GM19238 (cell line): ENCODE results near the gene YARS1.

ENCODE experiments used
- DNase-seq: peaks from one replicate; pipeline ENCODE4 v3.0.0; 2011; ENCODE audit warnings: low spot score; ENCODE audit not compliant: insufficient read length

The YARS1 gene

DNA sequence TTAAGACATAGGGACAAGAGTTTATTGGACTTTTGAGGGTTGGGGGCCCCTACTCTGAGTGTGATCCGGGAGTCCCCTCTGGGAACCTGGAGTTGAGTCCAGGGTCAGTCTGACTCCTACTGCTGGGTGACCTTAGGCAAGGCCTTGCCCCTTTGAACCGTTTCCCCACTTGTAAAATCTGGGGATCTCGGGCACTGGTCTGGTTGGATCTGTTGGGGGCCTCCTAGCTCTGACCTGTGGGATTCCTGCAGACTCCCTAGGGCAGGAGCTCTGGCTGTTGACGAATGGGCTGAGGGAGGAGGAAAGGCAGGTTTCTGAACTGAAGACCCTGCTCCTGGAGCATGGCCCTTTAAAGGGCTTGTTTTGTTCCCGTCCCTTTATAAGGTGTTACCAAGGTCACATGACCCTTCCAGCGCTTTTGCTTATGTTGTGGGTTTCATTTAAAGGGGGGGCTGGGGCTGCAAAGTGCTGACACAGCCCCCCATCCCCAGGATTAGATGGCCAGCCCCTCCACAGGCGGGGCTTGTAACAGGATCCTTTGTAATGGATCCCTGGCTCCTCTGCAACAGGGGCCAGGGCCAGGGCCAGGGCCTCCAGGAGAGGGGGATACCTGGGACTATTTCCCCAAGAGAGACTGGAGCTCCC is 50.7 kb downstream of the YARS1 start:
- no peak for DNase-seq

DNA sequence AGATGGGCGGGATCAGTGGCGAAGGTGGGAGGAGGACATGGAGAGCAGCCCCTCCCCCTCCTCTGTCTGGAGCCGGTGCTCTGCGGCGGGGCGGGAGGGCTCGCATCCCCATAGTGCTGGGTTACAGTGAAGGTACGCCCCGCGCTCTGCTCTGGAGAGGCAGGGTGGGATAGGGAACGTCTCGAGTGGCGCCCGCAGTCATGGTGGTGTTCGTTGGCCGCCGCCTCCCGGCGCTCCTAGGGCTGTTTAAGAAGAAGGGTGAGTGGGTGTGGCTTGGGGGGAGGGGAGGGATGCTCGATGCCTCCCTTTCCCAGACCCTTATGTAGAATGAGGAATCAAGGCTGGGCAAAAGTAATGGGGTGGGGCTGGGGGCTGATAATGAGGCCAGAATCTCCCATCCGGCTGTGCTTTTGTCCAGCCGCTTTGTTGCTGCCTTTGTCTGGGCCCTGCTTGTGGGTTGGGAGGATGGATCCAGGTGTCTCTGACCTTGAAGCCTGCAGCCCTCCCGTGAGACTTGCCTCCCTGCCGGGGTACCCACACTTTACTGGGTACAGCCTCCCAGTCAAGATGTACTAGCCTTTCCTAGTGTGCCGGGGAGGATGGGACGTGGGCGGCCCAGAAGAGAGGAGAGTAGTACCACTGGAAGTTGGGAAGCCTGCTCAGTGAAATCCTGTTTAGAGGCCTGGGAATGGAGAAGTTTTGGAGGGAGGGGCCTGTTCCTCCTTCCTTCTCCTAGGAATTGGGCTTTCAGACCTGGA is 51.4 kb downstream of the YARS1 start:
- DNase-seq: no peak

DNA sequence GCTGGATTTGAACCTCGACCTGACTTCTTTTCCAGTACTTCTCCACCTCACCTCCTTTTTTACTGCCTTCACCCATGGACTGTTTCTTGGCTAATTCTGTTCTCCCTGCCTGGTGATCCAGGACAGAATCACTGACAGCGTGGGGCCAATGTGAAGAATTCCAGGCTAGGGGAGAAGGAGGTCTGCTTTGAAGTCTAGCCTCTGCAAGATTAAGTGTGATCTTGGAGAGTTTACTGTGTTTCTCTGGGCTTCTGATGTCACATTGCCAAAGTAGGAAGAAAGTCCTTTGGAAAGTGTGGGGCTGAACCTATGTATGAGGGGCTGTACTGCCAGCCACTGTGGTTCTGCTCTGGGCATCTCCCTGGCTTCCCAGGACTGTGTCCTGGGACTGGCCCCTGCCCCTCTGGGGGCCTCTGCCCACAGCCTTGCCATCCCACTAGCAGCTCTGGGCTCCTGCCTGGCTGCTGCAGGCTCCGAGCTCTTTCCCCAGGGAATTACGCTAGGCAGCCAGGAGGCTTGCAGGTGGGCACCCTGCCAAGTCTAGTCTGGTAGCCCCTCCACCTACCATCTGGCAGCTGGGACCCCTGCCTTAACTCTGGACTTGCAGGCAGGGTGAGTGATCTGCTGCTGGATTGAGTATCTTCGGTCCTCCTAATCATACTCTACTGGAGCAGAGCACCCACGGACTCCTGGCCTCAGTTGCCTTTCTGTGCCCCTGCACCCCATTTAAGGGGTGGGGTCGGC is 52.2 kb downstream of the YARS1 start:
- DNase-seq: no peak

DNA sequence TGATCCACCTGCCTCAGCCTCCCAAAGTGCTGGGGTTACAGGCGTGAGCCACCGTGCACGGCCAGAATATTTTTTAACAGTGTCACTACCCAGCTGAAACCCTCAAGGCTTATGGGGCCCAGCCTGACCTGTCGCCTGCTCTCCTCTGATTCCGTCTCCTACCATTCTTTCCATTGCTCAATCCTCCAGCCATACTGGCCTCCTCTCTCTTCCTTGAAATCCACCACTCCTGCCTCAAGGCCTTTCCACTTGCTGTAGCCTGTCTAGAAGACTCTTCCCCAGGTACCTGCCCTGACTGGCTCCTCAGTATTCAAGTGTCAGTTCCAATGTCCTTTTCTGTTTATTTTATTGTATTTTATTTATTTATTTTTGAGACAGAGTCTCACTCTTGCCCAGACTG is 53.9 kb downstream of the YARS1 start:
- DNase-seq: no peak

DNA sequence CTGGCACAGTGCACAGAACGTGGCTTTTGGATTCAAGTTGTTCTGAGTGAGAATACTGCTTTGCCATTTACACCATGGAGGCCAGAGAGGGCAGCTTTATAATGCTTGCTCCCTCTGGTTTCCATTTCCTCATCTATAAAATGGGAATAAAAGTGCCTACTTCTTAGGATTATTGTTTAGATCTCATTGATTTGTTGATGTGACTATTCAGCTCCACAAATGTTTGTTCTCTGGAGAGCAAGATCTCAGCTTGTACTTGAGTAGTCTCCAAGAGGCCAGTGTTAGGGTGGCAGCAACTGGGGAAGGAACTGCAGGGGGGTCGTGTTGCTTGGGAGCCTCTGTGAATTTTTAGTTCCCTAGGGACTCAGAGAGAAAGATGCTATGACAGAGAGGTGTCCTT is 55.2 kb downstream of the YARS1 start:
- no peak for DNase-seq

DNA sequence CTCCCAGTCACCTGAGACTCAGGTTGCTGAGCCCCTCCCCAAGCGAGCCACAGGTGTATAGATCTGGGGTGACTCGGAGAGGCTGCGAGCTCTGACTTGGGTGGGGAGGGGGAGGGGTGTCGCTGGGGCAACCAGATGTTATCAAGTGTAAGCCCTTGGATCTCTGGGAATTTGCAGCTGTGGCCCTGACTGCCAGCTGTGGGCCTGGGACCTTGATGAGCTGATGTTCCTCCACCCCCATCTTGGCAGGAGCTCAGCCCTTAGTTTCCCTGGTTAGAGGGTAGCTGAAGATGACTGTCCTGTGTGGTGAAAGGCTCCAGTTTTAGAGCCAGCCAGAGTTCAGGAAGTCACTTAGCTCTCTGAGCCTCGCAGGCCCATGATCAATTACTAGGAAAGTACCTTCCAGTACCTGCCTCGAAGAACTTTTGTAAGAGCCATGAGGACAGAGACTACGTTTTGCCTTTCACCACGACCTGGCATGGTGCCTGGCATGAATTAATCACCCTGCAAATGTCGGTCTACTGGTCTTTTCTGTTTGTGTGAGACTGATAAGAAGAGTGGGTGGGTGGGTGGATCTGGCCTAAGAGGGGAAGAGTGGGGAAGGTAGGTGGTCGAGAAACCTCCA is 55.8 kb downstream of the YARS1 start:
- DNase-seq: no peak

DNA sequence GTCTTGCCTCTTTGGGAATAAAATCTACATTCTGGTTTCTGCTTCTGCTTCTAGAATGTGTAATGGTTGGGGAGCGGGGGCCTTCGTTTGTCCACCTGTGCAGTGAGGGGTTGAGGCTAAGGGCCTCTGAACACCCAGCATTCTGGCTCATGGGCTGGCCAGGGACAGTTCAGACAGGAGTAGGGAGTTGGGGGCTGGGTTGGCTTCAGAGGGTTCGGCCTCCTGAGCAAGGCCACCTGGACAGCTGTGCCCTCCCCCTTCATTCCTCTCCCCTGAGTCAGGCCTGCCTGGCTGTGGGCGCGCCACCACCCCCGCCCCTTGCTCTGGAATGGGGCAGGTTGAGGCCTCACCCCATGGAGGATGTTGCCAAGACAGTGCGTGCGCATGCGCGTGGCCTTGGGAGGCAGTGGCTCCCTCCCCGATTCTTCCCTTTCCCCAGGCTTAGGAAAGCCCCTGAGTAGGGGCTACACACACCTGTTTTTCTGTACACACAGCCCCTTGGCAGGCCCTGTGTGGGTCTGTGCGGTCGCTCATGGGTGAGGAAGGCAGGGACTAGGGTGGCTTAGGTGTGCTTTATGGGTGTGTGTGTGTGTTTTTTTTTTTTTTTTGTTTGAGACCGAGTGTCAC is 57.0 kb downstream of the YARS1 start:
- no peak for DNase-seq

DNA sequence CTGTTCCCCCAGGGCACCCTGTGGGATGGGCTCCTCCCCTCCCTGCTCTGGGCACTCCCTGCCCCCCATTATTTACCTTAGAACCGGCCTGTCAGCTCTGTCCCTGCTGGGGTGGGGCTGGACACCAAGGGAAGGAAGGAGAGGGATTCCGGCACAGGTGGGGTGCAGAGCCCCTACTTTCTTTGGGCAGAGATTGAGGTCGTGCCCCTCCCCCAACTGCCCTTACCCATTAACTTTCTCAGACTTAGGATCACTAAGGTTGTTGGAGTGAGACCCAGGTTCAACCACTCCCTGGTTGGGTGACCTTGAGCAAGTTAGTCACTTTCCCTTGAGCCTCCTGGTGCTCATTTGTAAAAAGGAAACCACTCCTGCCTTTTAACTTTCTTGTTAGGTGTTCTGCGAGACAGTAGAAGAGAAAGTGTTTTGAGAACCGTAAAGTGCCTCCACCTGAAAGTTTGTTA is 57.6 kb downstream of the YARS1 start:
- no peak for DNase-seq

DNA sequence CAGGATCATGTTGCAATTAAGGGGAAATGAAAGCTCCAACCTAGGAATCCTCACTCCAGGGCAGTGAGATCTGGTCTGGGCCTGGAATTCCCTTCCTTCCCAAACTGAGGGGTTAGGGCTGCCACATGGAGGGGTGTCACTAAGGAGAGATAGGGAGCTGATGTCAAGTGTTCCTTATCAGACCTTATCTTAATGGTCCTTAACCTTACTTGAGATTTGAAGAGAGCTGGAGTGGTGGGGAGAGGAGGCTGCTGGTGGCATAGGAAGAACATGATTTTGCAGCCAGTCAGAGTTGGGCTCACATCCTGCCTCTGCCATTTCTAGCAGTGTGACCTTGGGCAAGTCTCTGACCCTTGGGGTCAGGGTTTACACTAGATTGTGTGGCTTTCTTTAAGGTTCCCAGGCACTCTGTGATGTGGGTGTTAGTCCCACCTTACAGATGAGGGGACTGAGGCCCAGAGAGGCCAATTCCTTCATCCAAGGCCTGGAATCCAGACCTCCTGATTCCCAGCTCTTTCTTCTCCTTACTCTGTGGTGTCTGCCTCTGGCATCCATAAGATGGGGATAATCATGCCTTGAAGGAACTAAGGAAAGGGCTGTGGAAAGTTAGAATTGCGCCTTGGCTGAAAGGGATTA is 58.2 kb downstream of the YARS1 start:
- DNase-seq: no peak

DNA sequence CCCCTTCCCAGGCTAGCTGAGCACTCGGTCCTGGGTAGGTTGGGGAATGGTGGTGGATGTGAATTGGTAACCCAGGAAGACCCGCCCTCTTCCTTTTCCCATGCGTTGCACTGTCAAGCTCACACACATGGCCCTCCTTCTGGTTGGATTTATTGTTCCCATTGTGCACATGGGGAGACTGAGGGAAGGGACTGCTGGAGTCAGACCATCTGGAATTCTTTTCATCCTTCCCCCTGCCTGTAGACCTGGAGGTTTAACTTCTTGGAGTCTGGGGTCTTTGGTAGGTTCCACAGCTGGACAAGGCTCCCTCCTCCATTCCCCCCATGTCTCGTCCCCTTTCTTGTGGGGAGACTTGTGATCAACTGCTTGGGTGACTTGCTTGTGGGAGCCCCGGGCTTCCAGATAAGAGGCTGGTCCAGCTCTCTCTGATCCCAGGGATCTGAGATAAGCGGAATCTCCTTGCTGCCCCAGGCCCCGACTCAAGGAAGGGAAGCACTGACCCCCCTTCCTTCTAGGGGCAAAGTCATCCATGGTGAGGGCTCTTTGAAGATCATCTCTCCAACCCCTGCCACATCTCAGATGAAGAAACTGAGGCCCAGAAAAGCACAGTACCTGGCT is 58.9 kb downstream of the YARS1 start:
- no peak for DNase-seq

DNA sequence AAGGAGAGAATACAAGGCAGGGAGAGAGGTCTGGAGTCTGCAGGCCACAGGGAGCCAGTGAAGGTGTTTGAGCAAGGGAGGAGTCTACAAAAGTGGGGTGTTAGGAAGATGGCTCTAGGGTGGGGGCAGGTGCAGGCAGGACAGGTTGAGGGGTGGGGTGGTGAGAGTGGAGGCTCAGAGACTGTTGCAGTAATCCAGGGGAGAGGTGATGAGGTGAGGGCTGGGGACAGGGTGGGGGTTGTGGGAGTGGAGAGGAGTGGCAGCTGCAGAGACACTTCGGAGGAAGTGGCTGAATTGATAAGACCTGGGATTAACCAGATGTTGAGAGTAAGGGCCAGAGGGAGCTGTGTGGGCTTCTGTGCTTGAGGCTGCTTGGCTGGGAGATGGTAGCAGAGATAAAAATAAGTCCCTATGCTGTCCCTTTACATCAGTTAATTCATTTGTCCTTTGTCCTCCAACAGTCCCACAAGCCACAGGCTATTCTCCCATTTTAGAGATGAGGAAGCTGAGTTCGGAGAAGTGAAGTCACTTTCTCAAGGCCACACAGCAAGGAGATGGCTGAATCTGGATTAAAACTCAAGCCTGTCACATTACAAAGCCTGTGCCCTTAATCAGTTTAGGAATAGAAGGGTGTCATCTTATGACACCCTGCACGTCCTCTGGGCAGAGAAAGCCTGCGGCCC is 59.8 kb downstream of the YARS1 start:
- no peak for DNase-seq

DNA sequence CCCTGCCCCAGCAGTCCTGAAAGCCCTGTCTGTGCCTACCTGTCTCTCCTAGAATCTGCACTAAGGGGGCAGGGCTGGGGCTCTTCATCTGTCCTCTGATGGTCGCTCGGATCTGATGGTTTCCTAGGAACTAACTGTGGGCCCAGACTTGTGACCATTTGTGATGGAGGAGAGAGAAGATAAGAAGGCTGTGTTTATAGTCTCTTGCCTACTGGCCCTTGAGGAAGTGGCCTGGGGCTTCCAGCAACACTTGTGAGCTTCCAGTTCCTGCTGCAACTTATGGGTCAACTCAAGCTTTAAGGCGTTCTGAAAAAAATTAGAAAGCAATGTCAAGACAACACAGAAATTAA is 61.4 kb downstream of the YARS1 start:
- no peak for DNase-seq

DNA sequence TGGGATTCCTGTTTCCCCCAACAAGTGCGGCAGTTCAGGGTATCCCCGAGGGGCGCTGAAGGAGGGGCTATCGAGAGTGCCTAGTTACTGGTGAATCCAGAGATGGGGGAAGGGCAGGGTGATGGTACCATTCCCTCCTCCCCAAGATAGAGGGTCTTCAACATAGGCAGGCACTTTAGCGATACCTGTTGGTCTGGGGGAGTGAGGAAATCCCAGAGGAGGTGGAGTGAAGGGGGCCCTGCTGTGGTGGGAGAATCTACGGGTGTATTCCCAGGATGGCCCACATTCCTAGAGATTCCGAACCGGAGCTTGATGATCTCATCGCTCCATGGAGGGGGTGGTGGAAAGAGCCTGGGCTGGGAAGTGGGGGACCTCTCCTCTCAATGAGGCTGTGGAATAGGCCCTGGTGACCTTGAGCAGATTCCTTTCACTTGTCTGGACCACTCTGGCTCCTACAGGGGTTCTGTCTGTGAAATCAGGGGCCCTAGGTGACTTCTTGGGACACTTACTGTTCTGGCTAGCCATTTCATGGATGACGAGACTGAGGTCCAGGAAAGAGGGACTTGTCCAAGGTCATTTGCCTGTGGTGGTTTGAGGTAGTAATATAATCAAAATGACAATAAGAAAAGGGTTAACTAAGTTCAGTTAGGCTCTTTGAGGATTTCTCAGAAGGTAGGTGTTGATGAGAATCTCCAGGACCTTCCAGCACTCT is 61.9 kb downstream of the YARS1 start:
- no peak for DNase-seq

DNA sequence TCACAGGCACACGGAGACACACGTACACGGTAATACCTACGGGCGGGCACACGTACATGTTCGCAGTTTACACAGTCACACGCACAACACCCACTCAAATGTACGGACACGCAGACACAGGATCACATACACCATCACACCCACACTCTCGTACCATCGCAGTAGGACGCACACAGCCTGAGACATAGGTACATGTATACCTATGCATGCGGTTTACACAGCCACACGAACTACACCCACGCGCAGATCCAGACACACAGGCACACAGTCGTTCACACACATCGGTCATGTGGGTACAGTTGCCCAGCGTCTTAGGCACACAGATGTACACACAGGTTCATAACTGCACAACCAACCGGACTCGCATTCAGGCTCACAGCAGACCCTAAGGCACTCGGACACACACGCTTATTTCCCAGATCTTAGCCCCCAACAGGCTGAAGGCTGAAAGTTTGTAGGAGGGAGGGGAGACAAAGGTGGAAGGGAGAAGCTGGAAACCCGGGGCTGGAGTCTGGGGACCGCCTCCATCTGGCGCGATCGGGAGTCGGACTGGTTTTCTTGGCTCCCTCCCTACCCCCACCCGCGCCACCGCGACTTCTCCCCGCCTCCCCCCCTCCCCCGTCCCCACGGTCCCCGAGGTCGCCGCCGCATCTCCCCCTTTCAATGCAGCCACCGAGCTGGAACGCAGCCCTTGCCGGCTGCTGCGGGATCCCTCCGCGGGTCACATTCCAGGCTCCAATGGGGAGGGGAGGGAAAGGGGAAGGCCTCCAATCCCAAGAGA is 62.7 kb downstream of the YARS1 start:
- DNase-seq: no peak

DNA sequence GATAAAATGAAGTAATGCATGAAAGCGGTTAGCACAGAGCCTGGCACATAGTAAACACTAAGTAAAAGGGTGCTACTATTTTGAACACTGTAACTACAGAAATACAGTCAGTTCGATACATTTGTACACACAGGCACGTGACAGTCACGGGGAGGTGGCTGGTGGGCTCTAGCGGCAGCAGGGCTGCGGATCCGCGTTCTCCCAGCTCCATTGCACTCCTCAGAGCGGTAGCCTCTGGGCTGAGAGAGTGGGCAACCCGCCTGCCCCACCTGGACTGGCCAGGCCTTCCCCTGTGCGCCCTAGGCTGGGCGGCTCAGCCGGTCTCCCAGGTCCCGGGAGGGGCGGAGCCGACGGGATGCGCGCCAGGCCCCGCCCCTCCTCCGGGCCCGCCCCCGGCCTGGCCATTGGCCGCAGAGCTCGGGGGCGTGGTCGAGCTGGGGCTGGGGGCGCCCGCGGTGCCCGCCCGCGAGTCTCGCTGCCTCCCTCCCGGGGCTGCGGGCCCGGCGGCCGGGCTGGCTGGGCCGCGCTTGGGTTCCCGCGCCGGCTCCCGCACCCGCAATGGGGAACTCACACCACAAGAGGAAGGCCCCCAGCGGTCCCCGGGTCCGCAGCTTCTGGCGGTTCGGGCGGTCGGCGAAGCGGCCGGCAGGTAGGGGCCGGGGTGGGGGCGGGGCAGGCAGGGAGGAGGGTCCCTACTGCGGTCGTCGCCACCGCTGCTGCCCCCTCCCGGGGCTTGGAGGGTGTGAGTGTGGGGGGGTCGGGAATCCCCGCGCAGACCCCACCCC is 63.4 kb downstream of the YARS1 start:
- peak; percentile 92 for DNase-seq

DNA sequence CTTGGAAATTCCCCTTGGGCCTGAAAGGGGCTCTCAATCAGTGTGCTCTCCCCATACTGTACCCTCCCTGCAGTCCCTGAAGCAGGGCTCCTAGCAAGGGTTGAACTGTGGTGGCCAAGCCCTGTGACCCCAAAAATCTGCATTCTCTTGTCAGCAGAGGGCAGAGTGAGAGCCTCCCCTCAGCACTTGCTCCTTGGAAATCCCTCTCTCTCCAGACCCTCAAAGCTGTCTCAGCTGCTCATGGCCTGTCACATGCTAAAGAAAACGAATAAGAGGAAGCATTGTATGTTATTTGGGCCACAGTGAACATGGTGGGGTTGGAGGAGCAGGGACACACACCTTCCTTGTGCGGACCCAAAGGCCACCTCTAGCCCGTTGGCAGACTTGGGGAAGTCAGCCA is 67.4 kb downstream of the YARS1 start:
- no peak for DNase-seq

DNA sequence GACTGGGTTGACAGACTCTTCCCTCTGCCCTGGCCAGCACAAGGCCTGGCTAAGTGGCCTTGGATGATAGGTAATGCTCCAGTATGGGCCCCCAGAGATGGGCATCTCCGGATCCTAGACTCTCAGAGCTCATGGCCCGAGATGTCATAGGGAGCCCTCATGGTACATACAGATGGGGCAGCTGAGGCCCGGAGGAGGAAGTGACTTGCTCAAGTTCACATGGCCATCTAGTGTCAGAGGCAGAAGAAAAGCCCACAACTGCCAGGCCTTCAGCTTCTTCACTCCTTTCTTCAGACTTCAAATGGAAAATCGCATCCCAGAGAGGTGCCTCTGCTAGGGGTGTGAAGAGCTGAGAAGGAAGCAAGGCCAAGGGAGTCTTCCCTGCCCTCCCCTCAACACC is 67.8 kb downstream of the YARS1 start:
- DNase-seq: no peak

DNA sequence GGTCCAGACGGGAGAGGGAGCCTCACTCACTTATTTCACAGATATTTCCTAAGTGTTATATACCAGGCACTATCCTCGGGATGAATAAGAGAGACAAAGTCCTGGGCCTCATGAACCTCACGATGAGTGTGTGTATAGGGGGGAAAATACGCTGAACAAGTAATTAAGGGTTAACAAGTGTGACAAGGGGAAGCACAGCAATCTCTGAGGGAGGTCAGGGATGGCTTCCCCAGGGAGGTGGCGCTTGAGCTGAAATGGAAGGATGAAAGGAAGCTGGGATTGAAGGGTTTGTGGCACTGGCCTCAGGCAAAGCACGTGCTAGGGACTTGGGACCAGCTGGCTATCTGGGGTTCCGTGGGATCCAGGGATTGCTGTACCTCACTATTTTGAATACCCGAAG is 68.2 kb downstream of the YARS1 start:
- no peak for DNase-seq
